HG03342 (cell line): ENCODE measurements around the gene SLCO1B3.
"Not testable (repeated sequence)": the region's sequence is repeated elsewhere in the genome, so short reads cannot be mapped to it uniquely, and the experiment has no call there.

Source experiments
- ATAC-seq: cut with Tn5 transposase; IDR thresholded peaks from one replicate; pipeline ENCODE4 v1.9.1; 2021; ENCODE audit warnings: mild to moderate bottlenecking, moderate library complexity; ENCODE audit not compliant: unreplicated experiment

The SLCO1B3 gene

GRCh38 chr12:20810487-20810886 lies at the start of gene SLCO1B3:
TSS of gene SLCO1B3 (plus strand) at chr12:20810705. CDS start at chr12:20815739, 5,034 bp downstream.
- no peak for ATAC-seq

DNA sequence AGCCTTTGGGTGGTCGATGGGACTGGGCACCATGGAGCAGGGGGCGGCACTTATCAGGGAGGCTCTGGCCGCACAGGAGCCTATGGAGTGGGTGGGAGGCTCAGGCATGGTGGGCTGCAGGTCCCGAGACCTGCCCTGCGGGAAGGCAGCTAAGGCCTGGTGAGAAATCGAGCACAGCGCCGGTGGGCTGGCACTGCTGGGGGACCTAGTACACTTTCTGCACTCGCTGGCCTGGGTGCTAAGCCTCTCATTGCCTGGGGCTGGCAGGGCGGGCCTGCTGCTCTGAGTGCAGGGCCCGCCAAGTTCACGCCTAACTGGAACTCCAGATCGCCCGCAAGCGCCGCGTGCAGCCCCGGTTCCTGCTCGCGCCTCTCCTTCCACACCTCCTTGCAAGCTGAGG lies 33.1 kb upstream of the SLCO1B3 start:
- no peak for ATAC-seq

DNA sequence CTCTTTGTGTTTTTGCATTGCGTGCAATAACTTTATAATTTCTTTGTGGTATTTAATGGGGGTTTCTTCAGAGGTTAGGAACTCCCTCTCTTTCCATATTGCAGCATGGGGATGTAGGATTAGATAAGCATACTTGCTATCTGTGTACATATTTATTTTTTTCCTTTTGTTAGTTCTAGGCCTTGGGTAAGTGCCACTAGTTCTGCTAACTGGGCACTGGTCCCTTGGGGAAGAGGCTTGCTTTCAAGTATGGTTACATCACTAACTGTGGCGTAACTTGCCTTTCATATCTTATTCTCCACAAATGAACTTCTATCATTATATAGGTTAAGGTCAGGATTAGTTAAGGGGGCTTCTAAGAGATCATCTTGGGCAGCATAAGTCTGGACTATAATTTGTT lies 31.5 kb upstream of the SLCO1B3 start:
- ATAC-seq, result no peak

- ATAC-seq, result not testable (repeated sequence)
These were observed 30.5 kb upstream of the SLCO1B3 start for GRCh38 chr12:20779971-20780370.

DNA sequence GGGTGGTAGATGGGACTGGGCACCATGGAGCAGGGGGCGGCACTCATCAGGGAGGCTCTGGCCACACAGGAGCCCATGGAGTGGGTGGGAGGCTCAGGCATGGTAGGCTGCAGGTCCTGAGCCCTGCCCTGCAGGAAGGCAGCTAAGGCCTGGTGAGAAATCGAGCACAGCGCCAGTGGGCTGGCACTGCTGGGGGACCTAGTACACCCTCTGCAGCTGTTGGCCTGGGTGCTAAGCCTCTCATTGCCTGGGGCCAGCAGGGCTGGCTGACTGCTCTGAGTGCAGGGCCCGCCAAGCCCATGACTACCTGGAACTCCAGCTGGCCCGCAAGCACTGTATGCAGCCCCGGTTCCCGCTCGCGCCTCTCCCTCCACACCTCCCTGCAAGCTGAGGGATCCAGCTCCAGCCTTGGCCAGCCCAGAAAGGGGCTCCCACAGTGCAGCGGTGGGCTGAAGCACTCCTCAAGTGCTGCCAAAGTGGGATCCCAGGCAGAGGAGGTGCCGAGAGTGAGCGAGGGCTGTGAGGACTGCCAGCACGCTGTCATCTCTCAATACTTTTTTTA lies 26.6 kb upstream of the SLCO1B3 start:
- not testable (repeated sequence) for ATAC-seq

DNA sequence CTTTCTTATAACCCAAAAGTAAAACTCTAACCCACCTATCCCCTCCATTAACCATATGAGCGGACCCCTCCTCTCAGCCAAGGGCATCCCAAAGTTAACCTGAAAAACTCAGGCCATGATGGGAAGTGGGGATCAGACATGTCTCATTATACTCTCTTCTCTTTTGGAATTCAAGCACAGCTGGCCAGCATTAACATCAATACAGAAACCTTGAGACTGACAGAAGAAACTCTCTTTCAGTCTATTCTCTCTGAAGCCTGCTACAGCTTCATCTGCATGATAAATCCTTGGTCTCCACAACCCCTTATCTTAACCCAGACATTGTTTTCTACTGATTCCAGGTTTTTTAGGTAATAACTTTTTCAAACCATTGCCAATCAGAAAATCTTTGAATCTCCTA lies 17.5 kb upstream of the SLCO1B3 start:
- ATAC-seq, result no peak

DNA sequence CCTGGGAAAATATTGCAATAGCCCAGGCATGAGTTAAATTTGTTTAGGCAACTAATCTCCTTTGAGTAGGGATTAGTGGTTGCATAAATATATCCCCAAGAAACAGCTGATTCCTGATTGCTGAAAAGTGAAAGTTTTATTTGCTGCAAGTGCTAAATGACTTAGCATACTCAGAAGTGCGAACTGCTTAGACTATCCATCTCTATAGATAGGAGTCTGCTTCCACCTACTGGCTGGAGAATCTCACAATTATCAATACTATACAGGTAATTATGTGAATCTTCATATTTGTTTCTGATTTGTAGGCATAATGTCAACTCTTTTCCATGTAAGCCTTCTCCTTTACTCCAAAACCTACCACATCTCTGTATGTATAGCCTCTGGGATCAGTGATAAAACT lies 12.0 kb upstream of the SLCO1B3 start:
- ATAC-seq, result no peak

- ATAC-seq, result no peak
These were observed 10.3 kb upstream of the SLCO1B3 start for GRCh38 chr12:20800160-20800559.

DNA sequence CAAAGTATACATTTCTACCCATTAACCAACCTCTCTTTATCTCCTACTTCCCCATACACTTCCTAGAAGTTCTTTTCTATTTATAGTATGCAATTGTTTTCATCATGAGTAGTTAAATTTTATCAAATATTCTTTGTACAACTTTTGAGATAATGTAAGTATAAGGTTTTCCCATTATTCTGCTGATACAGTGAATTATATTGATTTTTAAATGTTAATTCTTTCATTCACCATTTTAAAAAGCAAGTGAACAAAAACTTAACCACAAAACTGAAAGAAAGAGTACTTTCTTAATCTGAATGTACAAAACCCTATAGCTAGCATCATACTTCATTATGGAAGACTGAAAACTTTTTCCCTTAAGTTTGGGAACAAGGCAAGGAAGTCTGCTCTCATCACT lies 9.5 kb upstream of the SLCO1B3 start:
- no peak for ATAC-seq

- no peak for ATAC-seq
These were observed 4.6 kb upstream of the SLCO1B3 start for GRCh38 chr12:20805921-20806320.

DNA sequence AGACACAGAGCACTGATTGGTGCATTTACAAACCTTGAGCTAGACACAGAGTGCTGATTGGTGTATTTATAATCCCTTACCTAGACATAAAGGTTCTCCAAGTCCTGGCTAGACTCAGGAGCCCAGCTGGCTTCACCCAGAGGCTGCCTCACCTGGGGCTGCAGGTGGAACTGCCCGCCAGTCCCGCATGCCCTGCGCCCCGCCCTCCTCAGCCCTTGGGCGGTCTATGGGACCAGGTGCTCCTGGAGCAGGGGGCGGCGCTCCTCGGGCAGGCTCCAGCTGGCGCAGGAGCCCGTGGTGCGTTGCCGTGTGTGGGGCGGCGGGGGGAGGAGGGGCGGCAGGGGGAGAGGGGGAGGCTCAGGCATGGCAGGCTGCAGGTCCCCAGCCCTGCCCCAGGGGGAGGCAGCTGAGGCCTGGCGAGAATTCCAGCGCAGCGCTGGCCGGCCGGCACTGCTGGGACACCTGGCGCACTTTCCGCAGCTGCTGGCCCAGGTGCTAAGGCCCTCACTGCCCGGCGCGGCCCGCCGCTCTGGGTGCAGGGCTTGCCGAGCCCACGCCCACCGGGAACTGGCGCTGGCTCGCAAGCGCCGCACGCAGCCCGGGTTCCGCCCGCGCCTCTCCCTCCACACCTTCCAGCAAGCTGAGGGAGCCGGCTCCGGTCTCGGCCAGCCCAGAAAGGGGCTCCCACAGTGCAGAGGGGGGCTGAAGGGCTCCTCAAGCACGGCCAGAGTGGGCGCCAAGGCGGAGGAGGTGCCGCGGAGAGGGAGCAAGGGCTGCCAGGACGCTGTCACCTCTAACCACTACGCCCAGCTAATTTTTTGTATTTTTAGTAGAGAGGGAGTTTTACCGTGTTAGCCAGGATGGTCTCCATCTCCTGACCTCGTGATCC lies 3.1 kb upstream of the SLCO1B3 start:
- ATAC-seq, result no peak

GRCh38 chr12:20808521-20808920 lies 2.0 kb upstream of the SLCO1B3 start:
- ATAC-seq, result no peak

- no peak for ATAC-seq
These were observed 5.1 kb downstream of the SLCO1B3 start for GRCh38 chr12:20815574-20815973.

DNA sequence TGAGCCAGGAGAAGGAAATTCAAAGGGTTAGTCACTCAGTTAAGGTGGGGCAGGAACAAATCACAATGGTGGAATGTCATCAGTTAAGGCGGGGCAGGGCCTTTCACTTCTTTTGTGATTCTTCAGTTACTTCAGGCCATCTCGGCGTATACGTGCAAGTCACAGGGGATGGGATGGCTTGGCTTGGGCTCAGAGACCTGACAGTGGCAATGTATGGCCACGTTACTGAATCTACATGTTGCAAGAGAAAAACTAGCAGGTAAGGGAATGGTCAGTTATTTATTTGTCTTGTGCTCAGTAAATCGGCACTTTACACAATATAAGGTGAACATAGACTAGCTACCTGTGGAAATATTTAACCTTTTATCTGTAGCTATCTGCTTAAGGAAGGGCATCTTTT lies 11.9 kb downstream of the SLCO1B3 start:
- ATAC-seq, result no peak

DNA sequence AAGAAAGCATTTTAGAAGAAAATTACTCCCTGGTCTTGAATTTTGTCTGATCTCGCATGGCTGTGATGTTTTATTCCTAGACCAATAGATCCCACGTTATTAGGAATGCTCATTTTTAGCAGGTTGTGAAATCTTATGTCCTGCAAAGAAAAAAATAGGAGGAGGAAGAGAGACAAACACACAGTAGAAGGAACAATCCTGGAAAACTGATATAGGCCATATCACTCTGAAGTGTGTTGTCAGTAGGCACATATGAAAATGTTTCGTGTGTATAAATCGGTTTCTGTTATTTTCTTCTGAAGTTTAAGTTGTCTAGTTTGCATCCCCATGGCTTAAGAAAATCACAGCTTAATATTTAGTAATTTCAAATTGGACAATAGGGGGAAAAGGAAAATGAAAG lies 12.4 kb downstream of the SLCO1B3 start:
- ATAC-seq, result no peak

DNA sequence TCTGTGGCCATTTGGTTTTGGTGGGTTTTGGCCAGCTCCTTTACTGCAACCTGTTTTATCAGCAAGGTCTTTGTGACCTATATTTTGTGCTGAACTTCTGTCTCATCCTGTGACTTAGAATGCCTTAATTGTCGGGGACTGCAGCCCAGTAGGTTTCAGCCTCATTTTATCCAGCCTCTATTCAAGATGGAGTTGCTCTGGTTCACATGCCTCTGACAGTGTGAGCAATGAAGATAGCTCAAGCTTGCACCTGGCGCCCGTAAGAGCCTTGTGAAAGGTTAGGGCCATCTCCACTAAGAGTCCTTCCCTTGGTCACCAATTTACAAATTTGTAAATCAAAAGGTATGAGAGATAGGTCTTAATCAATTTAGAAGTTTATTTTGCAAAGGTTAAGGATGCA lies 19.4 kb downstream of the SLCO1B3 start:
- ATAC-seq, result no peak

GRCh38 chr12:20830456-20830855 lies 20.0 kb downstream of the SLCO1B3 start:
- ATAC-seq, result no peak

- no peak for ATAC-seq
These were observed 22.4 kb downstream of the SLCO1B3 start for GRCh38 chr12:20832911-20833310.

DNA sequence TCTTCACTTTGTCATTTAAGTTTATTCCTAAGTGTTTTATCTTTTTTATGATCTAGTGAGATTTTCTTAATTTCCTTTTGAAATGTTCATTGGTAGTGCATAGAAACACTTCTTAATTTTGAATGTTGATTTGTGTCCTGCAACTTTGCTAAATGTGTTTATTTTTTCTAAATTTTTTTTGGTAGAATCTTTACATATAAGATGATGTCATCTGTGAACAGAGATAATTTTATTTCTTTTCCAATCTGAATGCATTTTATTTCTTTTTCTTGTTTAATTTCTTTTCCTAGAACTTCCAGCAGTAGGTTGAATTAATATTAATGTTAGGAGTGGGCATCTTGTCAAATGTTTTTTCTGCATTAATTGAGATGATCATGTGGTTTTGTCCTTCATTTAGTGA lies 42.1 kb downstream of the SLCO1B3 start:
- ATAC-seq, result no peak

DNA sequence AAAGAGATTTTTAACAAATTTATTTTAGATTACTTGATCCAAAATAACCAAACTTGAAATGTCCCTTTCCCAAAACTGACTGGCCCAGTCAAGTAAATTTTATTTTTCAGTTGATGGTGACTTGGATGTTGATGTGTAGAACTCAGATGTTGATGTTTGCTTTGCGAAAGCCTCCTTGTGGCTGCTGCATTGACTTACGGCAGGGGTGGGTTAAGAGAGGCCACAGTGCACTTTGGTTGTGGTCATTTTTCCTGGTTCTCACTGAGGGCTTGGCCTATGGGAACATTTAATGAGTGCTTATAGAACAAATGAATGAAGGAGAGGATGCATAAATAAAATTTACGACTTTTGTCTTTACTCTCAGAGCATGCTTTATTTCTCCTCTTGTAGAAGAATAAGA lies 52.6 kb downstream of the SLCO1B3 start:
- no peak for ATAC-seq

- ATAC-seq, result no peak
These were observed 55.4 kb downstream of the SLCO1B3 start for GRCh38 chr12:20865873-20866272.

DNA sequence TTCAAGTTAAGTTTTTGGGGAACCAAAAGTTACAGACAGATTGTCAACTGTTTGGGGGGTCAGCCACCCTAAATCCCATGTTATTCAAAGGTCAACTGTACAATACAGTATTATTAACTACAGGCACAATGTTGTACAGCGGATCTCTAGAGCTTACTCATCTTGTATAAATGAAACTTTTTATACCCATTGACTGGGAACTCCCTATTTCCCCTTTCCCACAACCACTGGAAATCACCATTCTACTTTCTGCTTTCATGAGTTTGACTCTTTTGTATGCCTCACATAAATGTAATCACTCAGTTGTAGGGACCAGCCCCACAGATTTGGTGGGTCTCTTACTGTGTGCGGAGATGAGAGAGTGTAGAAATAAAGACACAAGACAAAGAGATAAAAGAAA lies 57.8 kb downstream of the SLCO1B3 start:
- ATAC-seq, result no peak

GRCh38 chr12:20883288-20883687 lies 72.8 kb downstream of the SLCO1B3 start:
- ATAC-seq, result no peak
